Thyroid gland (tissue), 4 donors: ENCODE results near the gene KLF6. TPM values are rescaled to one million over a fixed set of nuclear protein-coding genes. Genes with fewer than 3 reads are reported as not detected.

ENCODE experiments used
- DNase-seq, 2 donors: peaks; one replicate each; pipeline ENCODE4 v3.0.0-alpha.2; 2019
- H3K27ac ChIP-seq, 3 donors: fragments of 200-600 bp; sonication (generic); 1 replicate in 2 of 3; 2 replicates in 1 of 3; pipeline ENCODE4 v1.5.1; 2016 to 2019; ENCODE audit warnings: mild to moderate bottlenecking in 1 of 3, moderate library complexity in 1 of 3
- H3K27me3 ChIP-seq: fragments of 200-600 bp; sonication (generic); one replicate; pipeline ENCODE4 v1.5.1; 2019
- H3K36me3 ChIP-seq, 2 donors: fragments of 200-600 bp; sonication (generic); one replicate each; pipeline ENCODE4 v1.5.1; 2016 to 2019
- H3K4me1 ChIP-seq, 2 donors: fragments of 200-600 bp; sonication (generic); one replicate each; pipeline ENCODE4 v1.5.1; 2017 to 2019
- H3K4me3 ChIP-seq, 3 donors: fragments of 200-600 bp; sonication (generic); replicated peaks in 1 of 3; 1 replicate in 2 of 3; 2 replicates in 1 of 3; pipeline ENCODE4 v1.5.1; 2016; ENCODE audit warnings: mild to moderate bottlenecking in 1 of 3
- H3K9me3 ChIP-seq: fragments of 200-600 bp; sonication (generic); one replicate; pipeline ENCODE4 v1.5.1; 2017
- POLR2A ChIP-seq, 2 donors: fragments of 450-650 bp; IDR thresholded peaks; one replicate each; pipeline ENCODE4 v1.6.1; 2017; ENCODE audit warnings: antibody characterized with exemption in 2 of 2, mild to moderate bottlenecking in 2 of 2, moderate library complexity in 1 of 2
- WGBS, 2 donors: methylation state at CpG; one replicate each; pipeline ENCODE4 v1.1.5; 2017; 5-methylcytosine and 5-hydroxymethylcytosine counted together
- intact Hi-C: fragments of 100-400 bp; cut with DNase I; formaldehyde crosslinking; loops from one replicate; pipeline ENCODE4 v1.15.1; 2023
- total RNA-seq, 4 donors: library from RNA; depleted of rRNA; stranded (reverse); fragments of >200 nt; gene quantifications; one replicate each; pipeline ENCODE4 v1.2.3, GENCODE V29; 2016
- TF ChIP-seq, protein P1 (sequence below), 6 experiments: fragments of 200-600 bp in 3 of 6; fragments of 450-650 bp in 3 of 6; sonication (generic) in 3 of 6; IDR thresholded peaks; one replicate each; pipeline ENCODE4 v1.5.1; 2016 to 2019; ENCODE audit warnings: antibody characterized with exemption in 6 of 6, mild to moderate bottlenecking in 2 of 6, inconsistent platforms in 1 of 6, moderate library complexity in 1 of 6

KLF6 gene
- total RNA-seq, 4 donors from 2014 or later: 50.4 to 166 (median 103) TPM

DNA sequence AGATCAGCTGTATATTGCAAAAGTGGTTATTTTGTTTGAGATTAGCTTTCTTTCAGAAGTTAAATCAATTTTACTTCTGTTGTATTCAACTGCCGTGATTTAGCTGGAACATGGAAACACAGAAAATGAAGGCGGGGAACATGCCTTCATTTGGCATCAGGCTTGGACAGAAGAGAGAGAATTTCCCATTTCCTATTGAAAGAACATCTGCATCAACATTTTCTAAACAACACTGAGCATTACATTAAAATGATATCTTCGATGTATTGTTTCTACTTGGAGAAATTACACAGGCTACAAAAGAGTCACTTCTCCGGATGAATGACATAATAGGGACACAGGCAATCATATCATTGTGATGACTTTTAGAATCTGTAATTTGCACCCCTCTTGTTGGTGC is 46.6 kb upstream of the KLF6 start:
- Histone ChIP-seq H3K27me3 (no peaks in the 10 kb centered on the region), H3K4me3 (no peak overlapping the region), H3K9me3 (no peaks in the 10 kb centered on the region), H3K4me1 (peaks cover 12 to 26% of the 10 kb centered on the region in 2 donors), H3K27ac (peak overlapping the region in 2 of 3 donors; percentile 68 to 93), H3K36me3 (no peaks in the 10 kb centered on the region)
- 78 to 89% methylated on average over 4 of the region's 4 CpGs for WGBS, 2 donors
- TF ChIP-seq, protein P1, sequence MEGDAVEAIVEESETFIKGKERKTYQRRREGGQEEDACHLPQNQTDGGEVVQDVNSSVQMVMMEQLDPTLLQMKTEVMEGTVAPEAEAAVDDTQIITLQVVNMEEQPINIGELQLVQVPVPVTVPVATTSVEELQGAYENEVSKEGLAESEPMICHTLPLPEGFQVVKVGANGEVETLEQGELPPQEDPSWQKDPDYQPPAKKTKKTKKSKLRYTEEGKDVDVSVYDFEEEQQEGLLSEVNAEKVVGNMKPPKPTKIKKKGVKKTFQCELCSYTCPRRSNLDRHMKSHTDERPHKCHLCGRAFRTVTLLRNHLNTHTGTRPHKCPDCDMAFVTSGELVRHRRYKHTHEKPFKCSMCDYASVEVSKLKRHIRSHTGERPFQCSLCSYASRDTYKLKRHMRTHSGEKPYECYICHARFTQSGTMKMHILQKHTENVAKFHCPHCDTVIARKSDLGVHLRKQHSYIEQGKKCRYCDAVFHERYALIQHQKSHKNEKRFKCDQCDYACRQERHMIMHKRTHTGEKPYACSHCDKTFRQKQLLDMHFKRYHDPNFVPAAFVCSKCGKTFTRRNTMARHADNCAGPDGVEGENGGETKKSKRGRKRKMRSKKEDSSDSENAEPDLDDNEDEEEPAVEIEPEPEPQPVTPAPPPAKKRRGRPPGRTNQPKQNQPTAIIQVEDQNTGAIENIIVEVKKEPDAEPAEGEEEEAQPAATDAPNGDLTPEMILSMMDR (IDR thresholded peaks at IDR 0.05): no peak
- no peak for DNase-seq
- intact Hi-C loops: no loop called here

DNA sequence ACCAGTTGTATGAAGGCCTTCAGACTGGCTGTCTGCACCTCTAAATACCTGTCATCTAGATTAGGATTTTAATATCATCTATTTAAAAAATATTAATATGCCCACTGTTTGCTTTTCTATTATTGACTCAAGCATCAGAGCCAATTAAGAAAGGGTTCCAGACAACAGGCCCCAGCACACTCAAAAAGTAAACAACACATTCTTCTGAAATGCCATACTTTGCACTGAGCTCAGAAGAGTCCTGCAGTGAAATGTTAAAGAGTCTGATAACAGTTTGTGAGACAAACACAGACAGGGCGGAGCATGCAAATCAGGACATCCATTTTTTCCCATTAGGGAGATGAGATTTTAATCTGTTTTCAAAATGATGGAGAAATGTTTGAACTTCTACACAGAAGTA is 45.9 kb upstream of the KLF6 start:
- Histone ChIP-seq H3K36me3 (no peaks in the 10 kb centered on the region), H3K4me3 (no peak overlapping the region), H3K27me3 (no peaks in the 10 kb centered on the region), H3K4me1 (peaks cover 12 to 26% of the 10 kb centered on the region in 2 donors), H3K9me3 (no peaks in the 10 kb centered on the region), H3K27ac (peak overlapping the region; percentile 40 to 93 (median 68))
- DNase-seq: no peak
- intact Hi-C loops: no loop called here
- WGBS, 2 donors: 89 to 94% methylated on average over 1 of the region's 1 CpG
- peak in 1 of 2 donors; percentile 38 for TF ChIP-seq POLR2A (IDR thresholded peaks at IDR 0.05)
- TF ChIP-seq, protein P1 (IDR thresholded peaks at IDR 0.05): no peak

DNA sequence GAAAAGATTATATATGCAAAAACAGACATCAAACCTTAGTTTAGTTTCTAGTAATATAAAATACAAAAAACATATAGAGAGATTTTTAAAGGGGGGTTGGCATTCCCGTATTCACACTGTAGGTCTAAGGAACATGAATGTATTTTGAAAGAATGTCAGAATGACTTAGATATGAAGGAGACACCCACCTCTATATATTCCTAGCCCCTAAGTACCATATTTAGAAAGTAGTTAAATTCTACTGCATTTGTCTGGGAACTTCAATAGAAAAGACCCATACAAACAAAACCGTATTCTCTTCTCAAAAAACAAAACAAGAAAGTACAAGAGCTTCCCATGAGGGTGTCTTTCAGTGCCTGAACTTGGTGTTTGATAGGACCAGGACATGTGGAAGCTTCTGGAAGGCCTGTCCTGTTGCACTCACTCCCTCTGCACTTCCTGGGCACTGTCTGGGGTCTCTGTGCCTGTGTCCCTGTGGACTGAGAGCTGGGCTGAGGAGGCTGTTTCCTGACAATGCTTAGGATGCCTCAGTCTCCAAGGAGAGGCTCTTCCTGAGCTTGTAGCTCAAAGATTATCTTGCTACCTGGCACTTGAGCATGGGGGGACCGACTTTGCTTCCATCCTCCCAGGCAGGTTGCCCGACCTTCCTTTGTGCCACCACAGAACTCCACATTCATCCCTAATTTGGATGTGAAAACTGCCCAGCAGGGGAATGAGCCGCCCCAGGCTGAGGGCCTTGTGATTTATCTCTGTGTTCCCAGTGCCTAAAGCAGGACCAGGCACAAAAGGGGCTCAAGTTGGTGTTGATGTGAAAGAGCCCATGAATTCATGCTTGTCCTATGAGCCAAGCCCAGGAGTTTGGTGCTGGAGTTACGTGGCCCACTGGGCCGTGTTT is 44.4 kb upstream of the KLF6 start:
- H3K4me3 ChIP-seq: peak overlapping the region in 2 of 3 donors; percentile 13 to 29
- 61 to 70% methylated on average over 7 of the region's 7 CpGs for WGBS, 2 donors
- peaks cover 12 to 26% of the 10 kb centered on the region in 2 donors for H3K4me1 ChIP-seq

DNA sequence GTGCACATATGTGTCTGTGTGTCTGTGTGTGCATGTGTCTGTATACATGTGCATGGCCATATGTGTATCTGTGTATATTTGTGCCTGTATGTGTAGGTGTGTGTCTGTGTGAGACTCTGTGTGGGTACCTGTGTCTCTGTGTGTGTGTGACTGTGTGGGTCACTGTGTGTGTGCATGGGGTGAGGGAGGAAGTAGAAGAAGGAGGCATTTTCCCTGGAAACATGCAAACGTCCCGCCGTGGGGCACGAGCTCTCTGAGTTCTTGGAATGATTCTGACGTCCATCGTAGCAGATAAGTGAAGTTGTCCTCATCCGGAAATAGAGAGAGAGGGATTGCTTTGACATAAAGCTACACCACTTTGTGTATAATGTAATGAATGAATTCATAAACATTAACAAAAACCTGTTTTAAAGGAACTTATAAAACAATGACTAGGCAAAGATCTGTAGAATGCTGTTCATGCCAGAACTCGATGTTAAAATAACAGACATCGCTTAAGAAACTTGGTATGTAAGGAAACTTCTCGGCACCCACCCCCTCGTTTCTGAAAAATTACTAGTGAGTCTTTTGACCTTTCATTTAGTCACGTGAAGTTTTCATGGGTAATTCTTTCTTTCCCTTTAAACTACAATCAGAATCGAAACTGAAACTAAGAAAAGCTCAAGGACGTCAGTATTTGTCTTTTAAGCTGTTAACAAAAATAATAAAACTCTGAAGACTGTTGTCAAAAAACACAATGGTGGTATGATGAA is 43.6 kb upstream of the KLF6 start:
- no peak for TF ChIP-seq POLR2A (IDR thresholded peaks at IDR 0.05)
- TF ChIP-seq, protein P1 (IDR thresholded peaks at IDR 0.05): no peak
- intact Hi-C loops: no loop called here
- DNase-seq: peak in 1 of 2 donors; percentile 44

More for the DNA sequence above, 44.4 kb upstream of the KLF6 start:
- H3K27ac ChIP-seq: peak overlapping the region; percentile 62 to 93 (median 68)
- H3K36me3 ChIP-seq: no peaks in the 10 kb centered on the region
- H3K27me3 ChIP-seq: no peaks in the 10 kb centered on the region
- no peak for DNase-seq
- intact Hi-C loops: no loop called here
- no peak for TF ChIP-seq POLR2A (IDR thresholded peaks at IDR 0.05)
- TF ChIP-seq, protein P1 (IDR thresholded peaks at IDR 0.05): no peak
- H3K9me3 ChIP-seq: no peaks in the 10 kb centered on the region

More for the DNA sequence above, 43.6 kb upstream of the KLF6 start:
- H3K4me3 ChIP-seq: peak overlapping the region in 2 of 3 donors; percentile 13 to 29
- H3K36me3 ChIP-seq: no peaks in the 10 kb centered on the region
- H3K4me1 ChIP-seq: peaks cover 12 to 26% of the 10 kb centered on the region in 2 donors
- H3K27me3 ChIP-seq: no peaks in the 10 kb centered on the region
- peak overlapping the region; percentile 62 to 93 (median 68) for H3K27ac ChIP-seq
- WGBS, 2 donors: 4 to 7% methylated on average over 14 of the region's 14 CpGs
- no peaks in the 10 kb centered on the region for H3K9me3 ChIP-seq
